ENCODE measurements around the gene LRRIQ1. TPM values are rescaled to one million over a fixed set of nuclear protein-coding genes. Genes with fewer than 3 reads are reported as not detected.
A peak's percentile ranks its signal among the peaks of the same experiment; 100 is the strongest.

The LRRIQ1 gene
- total RNA-seq, 1 experiment from 2014 or later, result 0.39 TPM

GRCh38 chr12:85029456-85029855 is 6.7 kb upstream of the LRRIQ1 start:
- Mint-ChIP-seq H3K4me3 (no peak overlapping the region), H3K9me3 (no peaks in the 10 kb centered on the region), H3K27ac (no peak overlapping the region), H3K4me1 (no peaks in the 10 kb centered on the region), H3K36me3 (ENCODE audit: insufficient read depth in 1 of 3, low read depth in 3 of 3) (no peaks in the 10 kb centered on the region), H3K27me3 (ENCODE audit: low read depth) (peaks cover 4% of the 10 kb centered on the region; the same call in 1 of the 2 replicates)
- H2BK20ac ChIP-seq (ENCODE audit: low read depth, low read length, poor library complexity, severe bottlenecking), result no peak overlapping the region
- H3K18ac ChIP-seq (ENCODE audit: insufficient read length, low read depth, low read length), result no peak overlapping the region
- no peaks in the 10 kb centered on the region for H3K4me1 ChIP-seq (ENCODE audit: insufficient read depth, low read length)
- H3K79me2 ChIP-seq (ENCODE audit: insufficient read depth, low read length), result no peaks in the 10 kb centered on the region
- DNase-seq, result no peak
- H3K79me1 ChIP-seq (ENCODE audit: insufficient read depth, low read depth, low read length, poor library complexity, severe bottlenecking), result no peaks in the 10 kb centered on the region
- H3K56ac ChIP-seq (ENCODE audit: insufficient read length, low read depth, low read length), result no peak overlapping the region
- H4K5ac ChIP-seq (ENCODE audit: insufficient read length, low read depth, low read length), result no peak overlapping the region
- no peak overlapping the region for H3K4me2 ChIP-seq (ENCODE audit: insufficient read depth, insufficient read length, low read length)
- H3K4ac ChIP-seq (ENCODE audit: low read depth, low read length), result no peak overlapping the region
- no peak overlapping the region for H4K8ac ChIP-seq (replicated peaks; ENCODE audit: insufficient read length, low read depth, low read length)
- H3K23me2 ChIP-seq (ENCODE audit: insufficient read length, low read depth, low read length, poor library complexity, severe bottlenecking), result no peaks in the 10 kb centered on the region
- H2BK12ac ChIP-seq (ENCODE audit: insufficient read length, low read depth, low read length), result no peak overlapping the region
- no peak overlapping the region for H2BK120ac ChIP-seq (ENCODE audit: low read depth, low read length, poor library complexity, severe bottlenecking)
- H2BK5ac ChIP-seq (ENCODE audit: insufficient read length, low read length), result no peak overlapping the region
- H3K23ac ChIP-seq (ENCODE audit: insufficient read length, low read depth, low read length), result no peak overlapping the region
- no peak overlapping the region for H3K9ac ChIP-seq (ENCODE audit: extremely low read depth, insufficient read length, low read length)
- no peak overlapping the region for H2BK15ac ChIP-seq (ENCODE audit: low read depth, low read length)
- H3K27ac ChIP-seq (ENCODE audit: insufficient read length, low read depth, low read length), result no peak overlapping the region
- TF ChIP-seq, protein P1, sequence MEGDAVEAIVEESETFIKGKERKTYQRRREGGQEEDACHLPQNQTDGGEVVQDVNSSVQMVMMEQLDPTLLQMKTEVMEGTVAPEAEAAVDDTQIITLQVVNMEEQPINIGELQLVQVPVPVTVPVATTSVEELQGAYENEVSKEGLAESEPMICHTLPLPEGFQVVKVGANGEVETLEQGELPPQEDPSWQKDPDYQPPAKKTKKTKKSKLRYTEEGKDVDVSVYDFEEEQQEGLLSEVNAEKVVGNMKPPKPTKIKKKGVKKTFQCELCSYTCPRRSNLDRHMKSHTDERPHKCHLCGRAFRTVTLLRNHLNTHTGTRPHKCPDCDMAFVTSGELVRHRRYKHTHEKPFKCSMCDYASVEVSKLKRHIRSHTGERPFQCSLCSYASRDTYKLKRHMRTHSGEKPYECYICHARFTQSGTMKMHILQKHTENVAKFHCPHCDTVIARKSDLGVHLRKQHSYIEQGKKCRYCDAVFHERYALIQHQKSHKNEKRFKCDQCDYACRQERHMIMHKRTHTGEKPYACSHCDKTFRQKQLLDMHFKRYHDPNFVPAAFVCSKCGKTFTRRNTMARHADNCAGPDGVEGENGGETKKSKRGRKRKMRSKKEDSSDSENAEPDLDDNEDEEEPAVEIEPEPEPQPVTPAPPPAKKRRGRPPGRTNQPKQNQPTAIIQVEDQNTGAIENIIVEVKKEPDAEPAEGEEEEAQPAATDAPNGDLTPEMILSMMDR (conservative IDR thresholded peaks at IDR 0.05), result peak; percentile 74
- H4K20me1 ChIP-seq (ENCODE audit: control insufficient read depth, insufficient read depth, insufficient read length), result no peaks in the 10 kb centered on the region
- H4K91ac ChIP-seq (ENCODE audit: insufficient read length, low read depth, low read length), result no peak overlapping the region
- H3K14ac ChIP-seq (ENCODE audit: insufficient read depth, low read length), result no peak overlapping the region
- H3T11ph ChIP-seq (ENCODE audit: low read length), result no peak overlapping the region
- H2AK5ac ChIP-seq (ENCODE audit: insufficient read length, low read length), result no peak overlapping the region
- H3K9me3 ChIP-seq (ENCODE audit: control insufficient read depth, low read depth, low read length), result no peaks in the 10 kb centered on the region
- H3K27me3 ChIP-seq (ENCODE audit: insufficient read depth, low read length), result no peaks in the 10 kb centered on the region
- no peak overlapping the region for H2AFZ ChIP-seq (ENCODE audit: low read length)
